K562 (cell line): ENCODE measurements around the gene MAN1B1. TPM values are rescaled to one million over a fixed set of nuclear protein-coding genes. Genes with fewer than 3 reads are reported as not detected.

Experiments used
- C11orf30 ChIP-seq: fragments of 450-650 bp; IDR thresholded peaks from 2 replicates; pipeline ENCODE4 v1.6.1; 2016; ENCODE audit warnings: low read depth, mild to moderate bottlenecking
- E2F3 ChIP-seq: fragments of 250-450 bp; sonication (Bioruptor Pico); IDR thresholded peaks from 2 replicates; pipeline ENCODE4 v1.4.0; 2020; ENCODE audit warnings: mild to moderate bottlenecking
- HCFC1 ChIP-seq: IDR thresholded peaks from 2 replicates; pipeline ENCODE4 v1.6.1; 2012; ENCODE audit warnings: low read depth, low read length, improper control_type of control experiment
- HDAC8 ChIP-seq: fragments of 450-650 bp; IDR thresholded peaks from 2 replicates; pipeline ENCODE4 v1.6.1; 2016; ENCODE audit warnings: mild to moderate bottlenecking, missing genetic modification characterization, moderate library complexity, missing compliant biosample characterization
- ILF3 ChIP-seq: fragments of 450-650 bp; IDR thresholded peaks from 2 replicates; pipeline ENCODE4 v1.6.1; 2018; ENCODE audit warnings: antibody characterized with exemption, mild to moderate bottlenecking, moderate library complexity, borderline replicate concordance
- JUND ChIP-seq, 2 experiments: IDR thresholded peaks; 2 replicates in 1 of 2; 3 replicates in 1 of 2; pipeline ENCODE4 v1.6.1; 2011; ENCODE audit warnings: borderline replicate concordance in 2 of 2, low read depth in 2 of 2, low read length in 2 of 2, improper control_type of control experiment in 1 of 2, missing biosample characterization in 1 of 2, missing genetic modification characterization in 1 of 2, missing genetic modification reagents in 1 of 2
- KDM1A ChIP-seq, 2 experiments: fragments of 450-650 bp; IDR thresholded peaks; 2 replicates each; pipeline ENCODE4 v1.6.1; 2016; ENCODE audit warnings: mild to moderate bottlenecking in 2 of 2
- MAFF ChIP-seq: IDR thresholded peaks from 2 replicates; pipeline ENCODE4 v1.6.1; 2012; ENCODE audit warnings: low read length, improper control_type of control experiment
- MTF1 ChIP-seq: fragments of 250-450 bp; sonication (Bioruptor Pico); IDR thresholded peaks from 2 replicates; pipeline ENCODE4 v1.9.0; 2021; ENCODE audit warnings: moderate library complexity, mild to moderate bottlenecking, inconsistent platforms, borderline replicate concordance
- MYBL2 ChIP-seq, 2 experiments: fragments of 450-650 bp in 1 of 2; sonication (generic) in 1 of 2; formaldehyde crosslinking in 1 of 2; IDR thresholded peaks; 2 replicates each; pipeline versions ENCODE4 v1.6.1 to v1.8.1; 2017 to 2022; ENCODE audit warnings: borderline replicate concordance in 1 of 2, inconsistent platforms in 1 of 2, low read depth in 1 of 2, mild to moderate bottlenecking in 1 of 2, missing genetic modification reagents in 1 of 2, moderate library complexity in 1 of 2
- NELFE ChIP-seq: IDR thresholded peaks from 2 replicates; pipeline ENCODE4 v1.6.1; 2011; ENCODE audit warnings: mild to moderate bottlenecking; ENCODE audit not compliant: insufficient read depth, insufficient read length
- NFE2L1 ChIP-seq: fragments of 450-650 bp; IDR thresholded peaks from 2 replicates; pipeline ENCODE4 v1.6.1; 2016; ENCODE audit warnings: missing genetic modification characterization, low read depth, mild to moderate bottlenecking, missing compliant biosample characterization, moderate library complexity, borderline replicate concordance
- NFIX ChIP-seq: fragments of 250-450 bp; sonication (Bioruptor Pico); IDR thresholded peaks from 2 replicates; pipeline ENCODE4 v1.4.0; 2020; ENCODE audit warnings: low read depth, mild to moderate bottlenecking, moderate library complexity
- NFRKB ChIP-seq: fragments of 450-650 bp; IDR thresholded peaks from 2 replicates; pipeline ENCODE4 v1.6.1; 2016; ENCODE audit warnings: low read depth
- NR3C1 ChIP-seq: sonication (generic); formaldehyde crosslinking; IDR thresholded peaks from 2 replicates; pipeline ENCODE4 v1.8.1; 2022; ENCODE audit warnings: missing genetic modification reagents
- PHF8 ChIP-seq: fragments of 200-600 bp; sonication (generic); IDR thresholded peaks from 2 replicates; pipeline ENCODE4 v1.6.1; 2012; ENCODE audit warnings: mixed run types, mild to moderate bottlenecking, inconsistent platforms, low read length, moderate library complexity, borderline replicate concordance
- TAL1 ChIP-seq: fragments of 450-650 bp; IDR thresholded peaks from 2 replicates; pipeline ENCODE4 v1.6.1; 2016; ENCODE audit warnings: mild to moderate bottlenecking
- TARDBP ChIP-seq: fragments of 450-650 bp; IDR thresholded peaks from 2 replicates; pipeline ENCODE4 v1.6.1; 2016
- TEAD2 ChIP-seq: fragments of 450-650 bp; IDR thresholded peaks from 2 replicates; pipeline ENCODE4 v1.6.1; 2016; ENCODE audit warnings: missing genetic modification characterization, control low read depth, missing compliant biosample characterization
- ZBTB12 ChIP-seq: fragments of 250-450 bp; sonication (Bioruptor Pico); IDR thresholded peaks from 2 replicates; pipeline ENCODE4 v1.4.0; 2020
- ZBTB8A ChIP-seq: fragments of 450-650 bp; IDR thresholded peaks from 2 replicates; pipeline ENCODE4 v1.6.1; 2018; ENCODE audit warnings: mild to moderate bottlenecking, moderate library complexity; ENCODE audit not compliant: partially characterized antibody
- ZNF232 ChIP-seq: sonication (generic); formaldehyde crosslinking; IDR thresholded peaks from 2 replicates; pipeline ENCODE4 v1.8.0; 2022; ENCODE audit warnings: mild to moderate bottlenecking, missing genetic modification reagents
- ZNF282 ChIP-seq: sonication (generic); formaldehyde crosslinking; IDR thresholded peaks from 2 replicates; pipeline ENCODE4 v1.8.1; 2023; ENCODE audit warnings: missing genetic modification reagents
- ZNF316 ChIP-seq: fragments of 450-650 bp; IDR thresholded peaks from 2 replicates; pipeline ENCODE4 v1.6.1; 2016
- ZNF696 ChIP-seq: fragments of 250-450 bp; sonication (Bioruptor Pico); conservative IDR thresholded peaks from 2 replicates; pipeline ENCODE4 v1.4.0; 2020; ENCODE audit warnings: mild to moderate bottlenecking, moderate library complexity
- ZNF764 ChIP-seq: fragments of 250-450 bp; sonication (Bioruptor Pico); IDR thresholded peaks from 2 replicates; pipeline ENCODE4 v1.4.0; 2020; ENCODE audit warnings: low read depth, mild to moderate bottlenecking, moderate library complexity
- polyA plus RNA-seq, 8 experiments: library from polyadenylated mRNA; depleted of rRNA in 4 of 8; stranded (reverse) in 5 of 8; unstranded in 3 of 8; fragments of >200 nt; fragmentation: Nextera tagmentation in 2 of 8; fragmentation: Illumina TruSeq in 1 of 8; extraction: Ambion mirVana in 2 of 8; extraction: Trizol in 1 of 8; gene quantifications; 2 replicates each; pipeline versions ENCODE4 v1.2.1 to v1.2.3, GENCODE V29; 2011 to 2014; ENCODE audit warnings: inconsistent platforms in 1 of 8, missing spikeins in 1 of 8
- total RNA-seq, 7 experiments: library from RNA; depleted of rRNA in 6 of 7; stranded (reverse); fragments of >200 nt in 6 of 7; fragmentation: Illumina TruSeq in 2 of 7; extraction: Trizol in 2 of 7; gene quantifications; 2 replicates each; pipeline versions ENCODE4 v1.2.1 to v1.2.3, GENCODE V29; 2011 to 2021; ENCODE audit warnings: low replicate concordance in 1 of 7
- TF ChIP-seq, protein P1 (sequence below): sonication (generic); formaldehyde crosslinking; IDR thresholded peaks from 2 replicates; pipeline ENCODE4 v1.8.0; 2022; ENCODE audit warnings: mild to moderate bottlenecking, missing genetic modification reagents, borderline replicate concordance

MAN1B1 gene
- total and polyA plus RNA-seq, 9 of the 15 experiments (the other 6 are each of a cell fraction or from before 2014, with no cell fraction given), result 0.55 to 36.6 (median 27.3) TPM

- TF ChIP-seq ZNF316, result no peak
- TF ChIP-seq KDM1A (IDR thresholded peaks at IDR 0.05), result no peak
- TF ChIP-seq ZBTB8A, result no peak
- no peak for TF ChIP-seq JUND (IDR thresholded peaks at IDR 0.05; ENCODE audit: borderline replicate concordance, low read depth, low read length)
- TF ChIP-seq JUND (tag; IDR thresholded peaks at IDR 0.05; ENCODE audit: borderline replicate concordance, low read depth, low read length), result peak; percentile 9; the same call in 1 of the 3 replicates
- TF ChIP-seq NFRKB, result no peak
- no peak for TF ChIP-seq HDAC8
- TF ChIP-seq NFIX (CRISPR knock-in tag), result no peak
- TF ChIP-seq MAFF, result no peak
- no peak for TF ChIP-seq TAL1
- no peak for TF ChIP-seq ZBTB12 (CRISPR knock-in tag)
- no peak for TF ChIP-seq NFE2L1
- TF ChIP-seq ILF3, result no peak
- TF ChIP-seq ZNF282 (CRISPR knock-in tag), result 0 out of 2 replicates have a peak, but pooled peaks have one; percentile 61
- peak; percentile 79 for TF ChIP-seq MYBL2 (IDR thresholded peaks at IDR 0.05; ENCODE audit: low read depth)
- no peak for TF ChIP-seq MYBL2 (CRISPR knock-in tag; IDR thresholded peaks at IDR 0.05; ENCODE audit: borderline replicate concordance)
- TF ChIP-seq C11orf30, result no peak
- TF ChIP-seq ZNF696 (CRISPR knock-in tag), result no peak
- TF ChIP-seq MTF1 (CRISPR knock-in tag), result no peak
- TF ChIP-seq ZNF764 (CRISPR knock-in tag), result no peak
- TF ChIP-seq E2F3 (CRISPR knock-in tag), result no peak
- TF ChIP-seq NELFE, result no peak
- TF ChIP-seq NR3C1 (CRISPR knock-in tag), result no peak
- peak; percentile 71 for TF ChIP-seq TARDBP
- 0 out of 2 replicates have a peak, but pooled peaks have one; percentile 7 for TF ChIP-seq HCFC1
- no peak for TF ChIP-seq TEAD2 (tag)
- TF ChIP-seq, protein P1, sequence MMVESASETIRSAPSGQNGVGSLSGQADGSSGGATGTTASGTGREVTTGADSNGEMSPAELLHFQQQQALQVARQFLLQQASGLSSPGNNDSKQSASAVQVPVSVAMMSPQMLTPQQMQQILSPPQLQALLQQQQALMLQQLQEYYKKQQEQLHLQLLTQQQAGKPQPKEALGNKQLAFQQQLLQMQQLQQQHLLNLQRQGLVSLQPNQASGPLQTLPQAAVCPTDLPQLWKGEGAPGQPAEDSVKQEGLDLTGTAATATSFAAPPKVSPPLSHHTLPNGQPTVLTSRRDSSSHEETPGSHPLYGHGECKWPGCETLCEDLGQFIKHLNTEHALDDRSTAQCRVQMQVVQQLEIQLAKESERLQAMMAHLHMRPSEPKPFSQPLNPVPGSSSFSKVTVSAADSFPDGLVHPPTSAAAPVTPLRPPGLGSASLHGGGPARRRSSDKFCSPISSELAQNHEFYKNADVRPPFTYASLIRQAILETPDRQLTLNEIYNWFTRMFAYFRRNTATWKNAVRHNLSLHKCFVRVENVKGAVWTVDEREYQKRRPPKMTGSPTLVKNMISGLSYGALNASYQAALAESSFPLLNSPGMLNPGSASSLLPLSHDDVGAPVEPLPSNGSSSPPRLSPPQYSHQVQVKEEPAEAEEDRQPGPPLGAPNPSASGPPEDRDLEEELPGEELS (CRISPR knock-in tag), result no peak
- TF ChIP-seq PHF8, result peak; percentile 66; the same call in 1 of the 2 replicates
- no peak for TF ChIP-seq ZNF232 (CRISPR knock-in tag)
Measured at GRCh38 chr9:137070201-137070905, 16.4 kb upstream of the MAN1B1 start, which contains the start of gene SAPCD2 (continued).
